ENCODE results near the gene POTEC.
"Not testable (repeated sequence)": the region's sequence is repeated elsewhere in the genome, so short reads cannot be mapped to it uniquely, and the experiment has no call there.

Gene POTEC

GRCh38 chr18:14543446-14543964 lies at the start of gene POTEC:
TSS of gene POTEC (minus strand) at chr18:14543600. CDS start at chr18:14543146, 454 bp downstream.
- CTCF ChIA-PET; DNase-seq (ENCODE audit: extremely low spot score); POLR2A ChIA-PET: not testable (repeated sequence)

- ChIA-PET POLR2A (no interaction called here), CTCF (no interaction called here)
- TF ChIP-seq CTCF (IDR thresholded peaks at IDR 0.05; ENCODE audit: control extremely low read depth, extremely low read depth, low read depth, missing control alignments): no peak
- DNase-seq (ENCODE audit: extremely low spot score): no peak
These were observed 34.6 kb upstream of the POTEC start for GRCh38 chr18:14577971-14578370.

- CTCF ChIA-PET; DNase-seq (ENCODE audit: extremely low spot score); POLR2A ChIA-PET: not testable (repeated sequence)
These were observed 16.1 kb upstream of the POTEC start for GRCh38 chr18:14559502-14559901.

- CTCF ChIA-PET; POLR2A ChIA-PET; DNase-seq (ENCODE audit: extremely low spot score): not testable (repeated sequence)
These were observed 11.7 kb downstream of the POTEC start for GRCh38 chr18:14531659-14532058.

- CTCF ChIA-PET; POLR2A ChIA-PET; DNase-seq (ENCODE audit: extremely low spot score): not testable (repeated sequence)
These were observed 32.7 kb downstream of the POTEC start for GRCh38 chr18:14510707-14511106.

GRCh38 chr18:14503691-14504090 lies 39.7 kb downstream of the POTEC start:
- DNase-seq (ENCODE audit: extremely low spot score); CTCF ChIA-PET; POLR2A ChIA-PET: not testable (repeated sequence)

GRCh38 chr18:14501894-14502293 lies 41.5 kb downstream of the POTEC start:
- DNase-seq (ENCODE audit: extremely low spot score); CTCF ChIA-PET; POLR2A ChIA-PET: not testable (repeated sequence)

- DNase-seq (ENCODE audit: extremely low spot score); POLR2A ChIA-PET; CTCF ChIA-PET: not testable (repeated sequence)
These were observed 54.0 kb downstream of the POTEC start for GRCh38 chr18:14489256-14490014.

- POLR2A ChIA-PET; CTCF ChIA-PET; DNase-seq (ENCODE audit: extremely low spot score): not testable (repeated sequence)
These were observed 54.6 kb downstream of the POTEC start for GRCh38 chr18:14488789-14489188.

GRCh38 chr18:14486926-14487580 lies 56.3 kb downstream of the POTEC start:
- CTCF ChIA-PET; DNase-seq (ENCODE audit: extremely low spot score); POLR2A ChIA-PET: not testable (repeated sequence)

GRCh38 chr18:14479076-14479475 lies 64.3 kb downstream of the POTEC start:
- POLR2A ChIA-PET; DNase-seq (ENCODE audit: extremely low spot score); CTCF ChIA-PET: not testable (repeated sequence)

- DNase-seq (ENCODE audit: extremely low spot score); POLR2A ChIA-PET; CTCF ChIA-PET: not testable (repeated sequence)
These were observed 67.9 kb downstream of the POTEC start for GRCh38 chr18:14475520-14475919.

GRCh38 chr18:14474752-14475151 lies 68.6 kb downstream of the POTEC start:
- DNase-seq (ENCODE audit: extremely low spot score); CTCF ChIA-PET; POLR2A ChIA-PET: not testable (repeated sequence)

- POLR2A ChIA-PET; DNase-seq (ENCODE audit: extremely low spot score); CTCF ChIA-PET: not testable (repeated sequence)
These were observed 69.2 kb downstream of the POTEC start for GRCh38 chr18:14474007-14474720.

GRCh38 chr18:14473250-14474006 lies 70.0 kb downstream of the POTEC start:
- DNase-seq (ENCODE audit: extremely low spot score); CTCF ChIA-PET; POLR2A ChIA-PET: not testable (repeated sequence)

- DNase-seq (ENCODE audit: extremely low spot score); CTCF ChIA-PET; POLR2A ChIA-PET: not testable (repeated sequence)
These were observed 72.1 kb downstream of the POTEC start for GRCh38 chr18:14471286-14471685.

GRCh38 chr18:14470446-14470845 lies 73.0 kb downstream of the POTEC start:
- CTCF ChIA-PET; DNase-seq (ENCODE audit: extremely low spot score); POLR2A ChIA-PET: not testable (repeated sequence)

Data from GM10248 (cell line).